Activated T-helper 2 cell treated with anti-CD3 and anti-CD28 coated beads, Interferon-gamma antibody, Interleukin-2, Interleukin-4, amounts not matched to agents 10 μg/mL and 5 μg/mL and 100 μg/mL, durations not matched to agents 14 hours and 24 hours and 36 hours (primary cell): Measurements from ENCODE around the gene SNX21. TPM values are rescaled to one million over a fixed set of nuclear protein-coding genes. Genes with fewer than 3 reads are reported as not detected.
"Not testable (repeated sequence)": the region's sequence is repeated elsewhere in the genome, so short reads cannot be mapped to it uniquely, and the experiment has no call there.

Source experiments
- DNase-seq: peaks from one replicate; pipeline ENCODE4 v3.0.0; 2021; ENCODE audit warnings: low spot score
- H3K27ac Mint-ChIP-seq: one replicate; pipeline ENCODE4 v1.8.0; 2021; ENCODE audit warnings: mixed read lengths
- H3K27me3 Mint-ChIP-seq: one replicate; pipeline ENCODE4 v1.8.0; 2021; ENCODE audit warnings: low read depth, mixed read lengths
- H3K36me3 Mint-ChIP-seq: one replicate; pipeline ENCODE4 v1.8.0; 2021; ENCODE audit warnings: low read depth, mixed read lengths
- H3K4me1 Mint-ChIP-seq: one replicate; pipeline ENCODE4 v1.8.0; 2021; ENCODE audit warnings: low read depth, mixed read lengths
- H3K4me3 Mint-ChIP-seq: one replicate; pipeline ENCODE4 v1.8.0; 2021; ENCODE audit warnings: low read depth, mild to moderate bottlenecking, moderate library complexity, mixed read lengths
- H3K9me3 Mint-ChIP-seq: one replicate; pipeline ENCODE4 v1.8.0; 2021; ENCODE audit warnings: mixed read lengths
- intact Hi-C: fragments of 100-400 bp; cut with micrococcal nuclease; formaldehyde crosslinking; loops from one replicate; pipeline ENCODE4 v1.15.1; 2023
- total RNA-seq: library from RNA; stranded (reverse); gene quantifications from 2 replicates; pipeline ENCODE4 v1.2.3, GENCODE V29; 2022

The SNX21 gene
- total RNA-seq, 1 donor from 2014 or later, result 1.5 TPM

GRCh38 chr20:45827712-45828111 is 5.9 kb upstream of the SNX21 start:
- Mint-ChIP-seq H3K36me3 (no peaks in the 10 kb centered on the region), H3K4me3 (no peak overlapping the region), H3K9me3 (no peaks in the 10 kb centered on the region), H3K4me1 (peaks cover 11% of the 10 kb centered on the region), H3K27me3 (peaks cover 26% of the 10 kb centered on the region), H3K27ac (no peak overlapping the region)
- intact Hi-C loops, result no loop called here
- no peak for DNase-seq

DNA sequence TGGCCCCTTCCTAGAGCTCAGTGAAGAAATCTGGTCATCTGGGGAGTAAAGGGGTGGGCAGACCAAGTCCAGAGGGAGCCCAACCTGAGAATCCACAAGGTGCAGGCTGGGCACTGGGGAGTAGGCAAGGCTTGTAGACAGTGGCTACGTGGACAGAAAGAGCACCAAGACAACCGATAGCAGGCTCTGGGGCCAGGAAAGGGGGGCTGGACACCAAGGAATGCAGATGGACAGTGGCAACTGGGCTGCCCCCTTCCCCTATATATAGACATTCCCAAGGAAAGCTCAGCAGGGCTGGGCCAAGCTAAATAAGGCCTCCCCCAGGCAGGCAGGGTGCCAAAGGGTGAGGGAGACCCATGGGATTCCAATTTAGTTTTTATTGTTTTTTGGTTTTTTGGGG is 5.0 kb upstream of the SNX21 start:
- Mint-ChIP-seq H3K36me3 (no peaks in the 10 kb centered on the region), H3K9me3 (no peaks in the 10 kb centered on the region), H3K27me3 (peaks cover 22% of the 10 kb centered on the region), H3K4me1 (peaks cover 16% of the 10 kb centered on the region), H3K27ac (no peak overlapping the region), H3K4me3 (no peak overlapping the region)
- intact Hi-C loops, result no loop called here
- DNase-seq, result no peak

DNA sequence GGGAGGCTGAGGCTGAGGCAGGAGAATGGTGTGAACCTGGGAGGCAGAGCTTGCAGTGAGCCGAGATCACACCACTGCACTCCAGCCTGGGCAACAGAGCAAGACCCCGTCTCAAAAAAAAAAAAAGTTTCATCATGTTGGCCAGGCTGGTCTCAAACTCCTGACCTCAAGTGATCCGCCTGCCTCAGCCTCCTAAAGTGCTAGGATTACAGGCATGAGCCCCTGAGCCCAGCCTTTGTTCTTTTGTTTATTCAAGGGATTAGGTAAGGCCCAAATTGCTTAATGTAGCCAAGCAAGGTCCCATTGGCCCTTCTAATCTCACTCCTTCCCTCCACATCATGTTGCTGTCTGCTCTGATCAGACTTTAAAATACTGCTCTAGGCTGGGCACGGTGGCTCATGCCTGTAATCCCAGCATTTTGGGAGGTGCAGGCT is 3.9 kb upstream of the SNX21 start:
- DNase-seq, H3K36me3 Mint-ChIP-seq, H3K27ac Mint-ChIP-seq, H3K9me3 Mint-ChIP-seq, H3K4me1 Mint-ChIP-seq, H3K4me3 Mint-ChIP-seq, intact Hi-C loops: not testable (repeated sequence)
- H3K27me3 Mint-ChIP-seq, result peaks cover 14% of the 10 kb centered on the region

DNA sequence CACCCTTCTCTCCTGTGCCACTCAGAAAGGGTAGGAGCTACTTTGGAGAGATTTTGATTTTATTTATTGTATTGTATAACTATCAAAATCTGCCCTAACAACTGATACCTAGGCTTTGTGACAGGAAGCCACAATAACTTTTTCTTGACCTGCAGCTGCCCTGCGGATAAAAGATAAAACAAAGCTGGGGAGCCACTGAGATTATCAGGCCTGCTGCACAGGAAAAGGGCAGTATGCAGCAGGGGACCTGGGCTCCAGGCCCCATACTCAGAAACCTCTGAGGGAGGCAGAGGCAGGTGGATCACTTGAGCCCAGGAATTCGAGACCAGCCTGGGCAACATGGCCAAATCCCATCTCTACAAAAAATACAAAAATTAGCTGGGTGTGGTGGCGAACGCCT is 980 bp upstream of the SNX21 start:
- Mint-ChIP-seq H3K9me3 (no peaks in the 10 kb centered on the region), H3K36me3 (no peaks in the 10 kb centered on the region), H3K27me3 (peaks cover 14% of the 10 kb centered on the region), H3K4me1 (peaks cover 15% of the 10 kb centered on the region), H3K27ac (no peak overlapping the region), H3K4me3 (peak overlapping the region; percentile 81)
- DNase-seq, result no peak
- intact Hi-C loops, result no loop called here

- Mint-ChIP-seq H3K9me3 (no peaks in the 10 kb centered on the region), H3K27ac (no peak overlapping the region)
- intact Hi-C loops, result loop anchor here (2.0 kb wide), 1 partner anchor 23 kb away; the partner anchor contains the start of genes ACOT8 and ZSWIM3
Observed at GRCh38 chr20:45833883-45834796, 541 bp downstream of the SNX21 start.

DNA sequence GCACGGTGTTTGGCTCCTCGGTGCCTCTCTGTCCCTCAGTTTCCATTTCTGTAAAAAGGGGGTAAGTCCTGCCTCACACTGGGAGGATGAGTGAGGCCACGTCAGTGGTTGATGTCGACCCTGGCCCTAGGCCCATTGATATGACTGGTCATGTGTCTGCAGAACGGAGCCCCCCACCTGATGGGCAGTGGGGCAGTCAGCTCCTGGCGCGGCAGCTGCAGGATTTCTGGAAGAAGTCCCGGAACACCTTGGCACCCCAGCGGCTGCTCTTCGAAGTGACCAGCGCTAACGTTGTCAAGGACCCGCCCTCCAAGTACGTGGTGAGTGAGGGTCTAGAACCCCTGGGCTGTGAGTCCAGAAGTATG is 1.2 kb downstream of the SNX21 start:
- no peak for DNase-seq
- Mint-ChIP-seq H3K4me1 (peaks cover 15% of the 10 kb centered on the region), H3K27ac (no peak overlapping the region), H3K27me3 (peaks cover 9% of the 10 kb centered on the region), H3K36me3 (no peaks in the 10 kb centered on the region), H3K9me3 (no peaks in the 10 kb centered on the region), H3K4me3 (peak overlapping the region; percentile 55)
- intact Hi-C loops, result loop anchor here (2.0 kb wide), 1 partner anchor 22 kb away; the partner anchor contains the start of genes ACOT8 and ZSWIM3

More at GRCh38 chr20:45833883-45834796, 541 bp downstream of the SNX21 start:
- peak overlapping the region; percentile 81 for H3K4me3 Mint-ChIP-seq
- H3K27me3 Mint-ChIP-seq, result peaks cover 9% of the 10 kb centered on the region
- no peaks in the 10 kb centered on the region for H3K36me3 Mint-ChIP-seq
- peak; percentile 25 for DNase-seq
- H3K4me1 Mint-ChIP-seq, result peaks cover 15% of the 10 kb centered on the region

DNA sequence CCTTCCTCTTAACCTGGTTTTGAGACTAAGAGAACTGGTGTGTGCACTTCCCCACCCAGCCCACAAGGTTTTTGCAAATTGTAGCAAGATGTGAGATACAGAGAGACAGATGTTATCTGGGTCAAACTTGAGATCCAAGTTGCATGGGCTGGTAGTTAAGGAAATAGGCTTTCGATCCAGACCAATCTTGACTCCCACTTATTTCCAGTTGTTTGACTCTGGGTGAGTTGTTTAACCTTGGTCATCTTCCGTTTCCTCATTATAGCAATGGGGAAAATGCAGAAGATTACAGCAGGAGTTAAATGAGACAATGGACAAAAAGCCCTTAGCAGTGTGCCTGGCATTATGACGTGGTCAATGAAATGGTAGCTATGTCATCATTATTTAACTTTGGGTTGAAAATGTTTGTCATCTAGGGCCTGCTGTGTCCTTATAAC is 1.7 kb downstream of the SNX21 start:
- H3K27me3 Mint-ChIP-seq, result peaks cover 7% of the 10 kb centered on the region
- peak overlapping the region; percentile 35 for H3K4me3 Mint-ChIP-seq
- intact Hi-C loops, result loop anchor here (2.0 kb wide), 1 partner anchor 21 kb away; the partner anchor contains the start of genes ACOT8 and ZSWIM3
- no peak for DNase-seq
- peaks cover 15% of the 10 kb centered on the region for H3K4me1 Mint-ChIP-seq
- H3K36me3 Mint-ChIP-seq, result no peaks in the 10 kb centered on the region
- H3K27ac Mint-ChIP-seq, result no peak overlapping the region
- no peaks in the 10 kb centered on the region for H3K9me3 Mint-ChIP-seq

DNA sequence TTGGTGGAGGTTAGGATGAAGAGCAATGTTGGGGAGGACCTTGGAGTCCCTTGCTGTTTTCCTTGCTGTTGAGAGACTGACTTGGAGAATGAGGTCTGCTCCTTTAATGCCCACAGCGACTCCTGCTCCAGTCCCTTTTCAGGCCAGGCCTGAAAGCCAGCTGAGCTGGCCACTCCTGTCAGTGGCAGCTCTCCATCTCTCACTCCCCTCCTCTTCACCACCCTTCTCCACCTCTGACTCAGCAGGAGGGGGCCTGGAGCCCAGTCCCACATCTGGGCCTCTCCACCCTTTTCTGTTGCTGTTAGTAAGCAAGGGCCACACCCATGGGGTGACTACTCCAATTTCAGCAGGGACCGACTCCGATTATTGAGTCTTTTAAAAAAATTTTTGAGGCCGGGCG is 2.2 kb downstream of the SNX21 start:
- H3K27me3 Mint-ChIP-seq, result peaks cover 6% of the 10 kb centered on the region
- H3K4me3 Mint-ChIP-seq, result peak overlapping the region; percentile 35
- no peaks in the 10 kb centered on the region for H3K9me3 Mint-ChIP-seq
- peaks cover 15% of the 10 kb centered on the region for H3K4me1 Mint-ChIP-seq
- H3K27ac Mint-ChIP-seq, result no peak overlapping the region
- no peak for DNase-seq
- no peaks in the 10 kb centered on the region for H3K36me3 Mint-ChIP-seq
- intact Hi-C loops, result loop anchor here (2.0 kb wide), 1 partner anchor 21 kb away; the partner anchor contains the start of genes ACOT8 and ZSWIM3

- Mint-ChIP-seq H3K27me3 (peaks cover 4% of the 10 kb centered on the region), H3K9me3 (no peaks in the 10 kb centered on the region), H3K4me3 (no peak overlapping the region), H3K27ac (no peak overlapping the region), H3K36me3 (no peaks in the 10 kb centered on the region), H3K4me1 (peaks cover 15% of the 10 kb centered on the region)
- intact Hi-C loops, result no loop called here
- no peak for DNase-seq
Observed at GRCh38 chr20:45836841-45837240, 3.2 kb downstream of the SNX21 start.

- DNase-seq, result no peak
- Mint-ChIP-seq H3K9me3 (no peaks in the 10 kb centered on the region), H3K4me1 (no peaks in the 10 kb centered on the region), H3K4me3 (no peak overlapping the region), H3K27ac (no peak overlapping the region), H3K27me3 (no peaks in the 10 kb centered on the region), H3K36me3 (peaks cover 20% of the 10 kb centered on the region)
- intact Hi-C loops, result no loop called here
Observed at GRCh38 chr20:45840700-45841198, 7.2 kb downstream of the SNX21 start.

DNA sequence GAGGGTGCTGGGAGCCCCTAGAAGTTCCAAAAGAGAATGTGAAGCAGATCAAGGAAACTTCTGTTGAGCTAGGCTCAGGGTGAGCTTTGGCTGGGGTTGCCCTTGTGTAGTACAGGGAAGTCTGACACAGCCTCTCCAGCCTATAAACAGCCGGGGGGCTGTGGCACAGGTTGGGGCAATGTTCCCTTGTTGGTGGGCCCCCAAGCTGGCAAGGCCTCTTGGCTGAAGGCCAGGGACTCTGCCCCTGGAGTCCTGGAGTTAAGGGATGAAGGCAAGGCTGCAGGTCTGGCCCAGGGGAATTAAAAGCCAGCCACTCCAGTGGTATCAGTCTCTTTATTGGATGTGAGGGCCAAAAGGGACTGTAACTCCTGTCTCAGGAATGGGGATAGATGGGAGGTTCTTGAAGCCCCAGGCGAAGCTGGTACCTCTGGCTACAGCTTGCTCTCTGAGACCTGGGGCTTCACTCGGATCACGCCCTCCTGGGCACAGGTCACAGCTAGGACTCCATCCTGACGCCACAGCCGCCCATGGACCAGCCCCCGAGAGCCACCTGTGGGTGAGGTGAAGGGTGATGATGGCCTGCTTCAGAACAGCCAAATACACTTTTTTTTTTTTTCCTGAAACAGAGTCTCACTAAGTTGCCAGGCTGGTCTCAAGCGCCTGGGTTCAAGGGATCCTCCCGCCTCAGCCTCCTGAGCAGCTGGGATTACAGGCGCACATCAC is 8.0 kb downstream of the SNX21 start:
- DNase-seq, result no peak
- no peak overlapping the region for H3K27ac Mint-ChIP-seq
- H3K27me3 Mint-ChIP-seq, result no peaks in the 10 kb centered on the region
- H3K36me3 Mint-ChIP-seq, result peaks cover 25% of the 10 kb centered on the region
- H3K9me3 Mint-ChIP-seq, result no peaks in the 10 kb centered on the region
- no peaks in the 10 kb centered on the region for H3K4me1 Mint-ChIP-seq
- no peak overlapping the region for H3K4me3 Mint-ChIP-seq
- intact Hi-C loops, result no loop called here

DNA sequence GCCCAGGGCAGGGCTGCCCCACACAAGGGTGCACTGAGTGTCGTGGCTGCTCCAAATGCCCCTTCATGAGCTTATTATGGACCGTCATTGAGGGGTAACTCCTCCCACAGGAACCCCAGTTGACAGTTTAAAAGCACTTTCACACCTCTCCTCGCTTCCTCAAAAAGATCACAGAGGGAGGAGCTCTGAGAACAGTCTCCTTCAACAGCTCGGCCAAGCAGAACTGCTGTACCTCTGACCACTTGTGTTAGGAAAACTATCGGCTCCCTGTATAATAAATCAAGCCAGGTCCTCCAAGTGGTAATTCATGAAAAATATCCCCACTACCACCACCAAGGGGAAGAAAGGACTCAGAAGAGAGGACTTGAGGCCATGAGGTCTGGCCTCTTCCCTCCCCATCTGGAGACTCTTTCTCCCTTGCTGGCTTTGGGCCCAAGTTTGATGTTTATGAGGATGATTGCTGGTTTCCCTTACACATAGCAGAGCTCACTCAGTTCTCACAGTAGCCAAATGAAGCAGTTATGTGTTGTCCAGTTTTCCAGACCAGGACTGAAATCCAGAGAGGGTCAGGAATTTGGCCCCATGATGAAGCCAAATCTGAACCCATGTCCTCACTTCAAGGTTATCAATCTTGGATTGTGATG is 8.7 kb downstream of the SNX21 start:
- Mint-ChIP-seq H3K27ac (no peak overlapping the region), H3K4me3 (no peak overlapping the region), H3K36me3 (peaks cover 26% of the 10 kb centered on the region), H3K27me3 (no peaks in the 10 kb centered on the region), H3K9me3 (no peaks in the 10 kb centered on the region), H3K4me1 (no peaks in the 10 kb centered on the region)
- intact Hi-C loops, result no loop called here
- DNase-seq, result no peak
